ENCODE measurements around the gene NXNL1.

The NXNL1 gene

DNA sequence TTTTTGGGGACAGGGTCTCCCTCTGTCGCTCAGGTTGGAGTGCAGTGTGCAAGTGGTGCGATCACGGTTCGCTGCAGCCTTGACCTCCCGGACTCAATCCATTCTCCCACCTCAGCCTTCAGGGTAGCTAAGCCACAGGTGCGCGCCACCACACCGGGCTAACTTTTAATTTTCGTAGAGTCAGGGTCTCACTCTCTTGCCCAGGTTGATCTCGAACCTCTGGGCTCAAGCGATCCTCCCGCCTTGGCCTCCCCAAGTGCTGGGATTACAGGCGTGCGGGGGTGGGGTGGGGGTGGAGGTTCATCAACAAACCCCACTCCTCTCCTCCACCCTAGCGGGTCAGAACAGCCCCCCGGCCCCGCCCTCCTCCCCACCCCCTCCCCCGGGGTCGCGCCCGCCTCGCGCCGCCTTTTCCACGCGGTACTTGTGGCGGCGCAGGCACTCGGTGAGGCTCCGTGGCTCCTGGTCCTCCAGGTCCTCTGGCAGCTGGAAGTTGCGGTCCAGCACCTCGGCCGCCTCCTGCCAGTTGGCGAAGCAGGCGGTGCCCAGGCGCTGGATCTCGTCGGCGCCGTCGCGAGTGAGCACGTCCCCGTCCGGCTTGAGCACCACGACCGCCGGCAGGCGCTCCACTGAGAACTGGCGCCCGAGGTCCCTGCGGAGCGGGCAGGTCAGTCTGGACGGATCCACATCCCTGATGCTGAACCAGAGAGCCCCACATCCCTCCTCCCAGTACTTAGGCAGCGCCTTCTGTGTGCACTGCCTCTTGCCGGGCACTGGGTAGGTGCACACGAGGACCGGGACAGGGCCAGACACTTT is 5.2 kb downstream of the NXNL1 start:
- DNase-seq (ENCODE audit: low read depth) = no peak

DNA sequence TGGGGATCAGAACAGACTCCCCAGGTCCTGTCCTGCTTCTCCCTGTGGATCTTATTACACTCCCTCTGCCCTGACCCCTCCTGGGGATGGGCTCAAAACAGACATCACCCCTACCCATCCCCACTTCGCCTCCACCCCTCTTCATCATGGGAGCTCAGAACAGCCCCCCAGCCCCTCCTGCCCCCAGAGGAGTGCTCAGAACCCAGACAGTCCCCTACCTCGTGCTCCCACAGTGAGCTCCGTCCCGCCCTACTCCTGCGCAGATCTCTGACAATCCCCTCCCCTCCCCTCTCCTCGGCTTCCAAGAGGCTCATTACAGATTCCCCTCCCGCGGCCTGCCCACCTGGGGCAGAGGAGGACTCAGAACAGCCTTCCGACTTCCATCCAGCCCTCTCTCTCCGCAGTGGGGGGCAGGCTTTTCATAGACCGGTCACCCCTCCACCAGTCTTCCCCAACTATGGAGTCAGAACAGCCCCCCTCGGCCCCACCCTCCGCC is 6.1 kb downstream of the NXNL1 start:
- DNase-seq (ENCODE audit: low read depth) = no peak

DNA sequence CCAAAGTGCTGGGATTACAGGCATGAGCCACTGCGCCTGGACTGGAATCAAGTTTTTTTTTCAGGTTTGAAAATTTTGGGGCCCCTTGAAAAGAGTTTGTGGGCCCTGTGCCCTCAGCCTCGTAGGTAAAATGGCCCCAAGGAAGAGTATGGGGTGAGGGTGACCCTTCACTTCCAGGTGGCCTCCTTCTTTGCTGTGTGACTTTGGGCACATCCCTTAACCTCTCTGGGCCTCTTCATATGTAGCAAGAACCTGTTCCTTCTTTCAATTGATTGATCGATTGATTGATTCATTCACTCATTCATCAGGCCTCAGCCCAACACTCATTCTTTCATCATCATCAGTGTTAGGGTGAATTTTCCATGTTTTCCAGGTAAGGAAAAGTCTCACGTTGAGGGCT is 8.9 kb downstream of the NXNL1 start:
- no peak for DNase-seq (ENCODE audit: low read depth)

DNA sequence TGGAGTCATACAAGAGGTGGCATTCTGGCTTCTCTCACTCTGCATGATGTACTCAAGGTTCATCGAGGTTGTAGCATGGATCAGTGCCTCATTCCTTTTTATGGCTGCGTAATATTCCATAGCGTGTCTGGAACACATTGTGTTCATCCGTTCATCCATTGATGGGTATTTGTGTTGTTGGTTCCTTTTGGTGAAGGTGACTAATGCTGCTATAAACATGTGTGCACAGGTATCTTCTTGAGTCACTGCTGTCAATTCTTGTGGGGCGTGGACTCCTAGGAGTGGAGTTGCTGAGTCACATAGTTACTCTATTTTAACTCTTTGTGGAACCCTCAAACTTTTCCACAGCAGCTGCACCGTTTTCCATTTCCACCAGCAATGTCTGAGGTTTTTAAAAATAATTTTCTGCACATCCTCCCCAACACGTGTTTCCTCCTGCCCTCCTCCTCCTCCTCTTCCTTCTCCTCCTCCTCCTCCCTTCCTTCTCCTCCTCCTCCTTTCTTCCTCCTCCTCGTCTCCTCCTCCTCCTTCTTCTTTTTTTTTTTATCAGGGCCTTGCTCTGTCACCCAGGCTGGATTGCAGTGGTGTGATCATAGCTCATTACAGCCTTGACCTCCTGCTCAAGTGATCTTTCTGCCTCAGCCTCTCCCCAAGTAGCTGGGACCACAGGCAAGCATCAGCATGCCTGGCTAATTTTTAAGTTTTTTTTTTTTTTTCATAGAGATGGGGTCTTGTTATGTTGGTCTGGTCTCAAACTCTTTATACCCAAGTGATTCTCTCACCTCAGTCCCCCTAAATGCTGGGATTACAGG is 10.3 kb downstream of the NXNL1 start:
- DNase-seq (ENCODE audit: low read depth) = no peak

DNA sequence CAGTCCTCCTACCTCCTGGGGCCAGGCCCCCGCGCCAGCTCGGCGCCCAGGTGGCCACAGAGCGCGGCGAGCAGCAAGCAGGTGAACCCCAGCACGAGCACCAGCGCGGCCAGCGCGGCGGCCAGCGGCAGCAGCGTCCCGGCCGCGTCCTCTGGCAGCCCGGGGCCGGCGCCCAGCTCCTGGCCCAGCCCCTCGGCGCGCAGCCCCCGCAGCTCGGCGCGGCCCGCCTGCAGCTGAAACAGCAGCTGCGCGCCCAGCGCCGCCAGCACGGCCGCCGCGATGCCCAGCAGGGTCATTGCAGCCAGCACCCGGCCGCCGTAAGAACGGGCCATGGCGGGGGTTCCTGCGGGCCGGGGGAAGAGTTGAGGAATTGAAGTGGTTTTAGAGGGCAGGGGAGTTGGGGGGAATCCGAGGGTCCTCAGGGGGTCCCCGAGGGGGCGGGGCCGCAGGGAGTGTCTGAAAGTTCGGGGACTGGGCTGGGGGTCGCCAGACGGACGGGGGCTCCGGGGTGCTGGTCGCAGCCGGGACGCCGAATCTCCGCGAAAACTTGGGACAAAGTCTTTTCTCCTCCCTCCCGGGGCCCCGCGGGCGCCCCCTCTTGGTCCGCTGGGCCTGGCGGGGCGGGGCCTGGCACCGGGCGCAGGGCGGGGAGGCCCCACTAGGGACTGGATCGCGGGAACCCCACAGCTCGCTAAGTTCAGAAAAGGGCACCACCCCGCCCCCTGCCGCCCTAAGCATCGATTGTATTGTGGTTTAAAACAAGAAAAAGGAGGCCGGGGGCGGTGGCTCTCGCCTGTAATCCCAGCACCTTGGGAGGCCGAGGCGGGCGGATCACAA is 12.4 kb downstream of the NXNL1 start, which contains the start of gene TMEM221:
TSS of gene TMEM221 (minus strand) at position 538 of the 837 bp plus-strand sequence. CDS start at position 332, 206 bp downstream.
- peak; percentile 19 for DNase-seq (ENCODE audit: low read depth)

DNA sequence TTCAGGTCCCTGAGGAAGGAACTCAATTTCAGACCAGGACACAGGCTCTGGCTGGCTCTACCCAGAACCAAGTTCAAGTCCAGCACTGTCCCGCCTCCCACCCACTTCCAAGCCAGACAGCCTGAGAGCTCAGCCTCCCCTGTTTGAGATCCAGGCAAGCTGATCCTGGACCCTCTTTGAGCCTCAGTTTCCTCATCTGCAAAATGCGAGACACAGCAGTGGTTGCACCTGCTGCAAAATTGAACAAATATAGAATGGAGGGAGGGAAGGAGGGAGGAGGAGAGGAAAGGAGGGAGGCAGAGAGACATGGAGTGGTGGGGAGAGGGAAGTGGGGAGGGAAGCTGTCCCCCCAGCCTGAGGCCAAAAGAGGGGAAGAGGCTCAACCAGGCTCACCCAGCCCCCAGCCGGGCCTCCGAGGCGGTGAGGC is 13.0 kb downstream of the NXNL1 start:
- DNase-seq (ENCODE audit: low read depth) = no peak

DNA sequence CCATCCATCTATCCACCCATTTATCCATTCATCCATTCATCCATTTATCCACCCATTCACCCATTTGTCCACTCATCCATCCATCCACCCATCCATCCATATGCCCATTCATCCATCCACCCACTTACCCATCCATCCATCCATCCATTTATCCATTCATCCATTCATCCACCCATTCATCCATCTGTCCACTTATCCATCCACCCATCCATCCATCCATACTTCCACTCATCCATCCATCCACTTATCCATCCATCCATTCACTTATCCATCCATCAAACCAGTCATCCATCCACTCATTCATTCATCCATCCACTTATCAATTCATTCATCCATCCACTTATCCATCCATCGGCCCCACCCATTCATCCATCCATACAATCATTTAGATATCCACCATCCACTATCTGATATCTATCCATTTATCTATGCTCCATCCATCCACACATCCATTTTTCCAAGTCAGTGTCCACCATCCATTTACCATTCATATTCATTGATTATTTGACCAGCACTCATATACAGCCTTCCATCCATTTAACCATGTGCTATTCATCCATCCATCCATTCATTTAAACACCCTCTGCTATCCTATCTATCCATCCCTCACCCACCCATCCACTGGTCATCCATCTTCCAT is 15.1 kb downstream of the NXNL1 start:
- no peak for DNase-seq (ENCODE audit: low read depth)

DNA sequence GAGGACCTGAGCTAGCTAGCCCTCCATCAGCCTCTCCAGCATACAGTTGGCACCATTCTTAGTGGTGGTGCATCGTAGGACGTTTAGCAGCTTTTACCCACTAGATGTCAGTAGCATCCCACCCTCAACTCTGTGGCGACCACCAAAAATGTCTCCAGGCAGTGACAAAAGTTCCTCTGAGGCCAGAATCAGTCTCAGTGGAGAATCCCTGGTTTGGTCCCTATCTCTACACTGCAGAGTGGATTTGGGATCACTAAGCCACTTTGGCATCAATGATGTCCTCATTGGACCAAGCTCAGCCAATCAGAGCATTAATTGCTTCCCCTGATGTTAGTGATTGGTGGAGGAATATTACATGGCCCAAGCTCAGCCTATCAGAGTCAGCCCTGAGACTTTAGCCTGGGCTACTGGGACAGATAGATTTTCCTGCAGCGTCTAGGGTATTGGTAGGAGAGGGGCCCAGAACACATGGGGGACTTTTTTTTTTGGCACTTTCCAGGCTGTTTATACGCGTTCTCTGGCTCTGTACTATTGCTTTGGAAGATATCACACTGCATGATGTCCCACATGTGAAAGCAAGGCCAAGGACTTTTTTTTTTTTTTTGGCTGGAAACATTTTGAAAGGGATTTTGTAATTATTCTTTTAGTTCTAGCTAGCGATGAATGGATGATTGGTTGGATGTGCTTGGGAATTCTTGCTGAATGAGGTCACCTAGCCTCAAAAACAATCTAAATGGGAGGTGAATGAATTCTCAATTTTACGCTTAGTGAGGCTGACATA is 19.3 kb downstream of the NXNL1 start:
- no peak for DNase-seq (ENCODE audit: low read depth)

DNA sequence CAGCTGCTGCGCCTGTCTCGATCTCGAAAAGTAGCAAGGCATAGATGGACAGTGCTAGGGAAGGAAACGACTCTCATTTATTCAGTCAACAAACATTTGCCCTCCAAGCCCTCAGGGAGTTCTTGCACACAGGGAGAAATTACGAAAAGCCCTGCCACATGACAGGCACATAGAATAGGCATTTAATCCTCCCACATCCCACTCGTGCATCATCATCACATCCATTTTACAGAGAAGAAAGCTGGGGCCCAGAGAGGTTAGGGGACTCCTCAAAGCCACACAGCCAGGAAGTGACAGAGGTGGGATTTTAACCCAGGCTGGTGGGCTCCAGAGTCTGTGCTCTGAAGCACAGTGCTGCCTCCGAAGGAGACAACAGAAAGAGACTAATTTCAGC is 23.9 kb downstream of the NXNL1 start:
- DNase-seq (ENCODE audit: low read depth) = no peak

DNA sequence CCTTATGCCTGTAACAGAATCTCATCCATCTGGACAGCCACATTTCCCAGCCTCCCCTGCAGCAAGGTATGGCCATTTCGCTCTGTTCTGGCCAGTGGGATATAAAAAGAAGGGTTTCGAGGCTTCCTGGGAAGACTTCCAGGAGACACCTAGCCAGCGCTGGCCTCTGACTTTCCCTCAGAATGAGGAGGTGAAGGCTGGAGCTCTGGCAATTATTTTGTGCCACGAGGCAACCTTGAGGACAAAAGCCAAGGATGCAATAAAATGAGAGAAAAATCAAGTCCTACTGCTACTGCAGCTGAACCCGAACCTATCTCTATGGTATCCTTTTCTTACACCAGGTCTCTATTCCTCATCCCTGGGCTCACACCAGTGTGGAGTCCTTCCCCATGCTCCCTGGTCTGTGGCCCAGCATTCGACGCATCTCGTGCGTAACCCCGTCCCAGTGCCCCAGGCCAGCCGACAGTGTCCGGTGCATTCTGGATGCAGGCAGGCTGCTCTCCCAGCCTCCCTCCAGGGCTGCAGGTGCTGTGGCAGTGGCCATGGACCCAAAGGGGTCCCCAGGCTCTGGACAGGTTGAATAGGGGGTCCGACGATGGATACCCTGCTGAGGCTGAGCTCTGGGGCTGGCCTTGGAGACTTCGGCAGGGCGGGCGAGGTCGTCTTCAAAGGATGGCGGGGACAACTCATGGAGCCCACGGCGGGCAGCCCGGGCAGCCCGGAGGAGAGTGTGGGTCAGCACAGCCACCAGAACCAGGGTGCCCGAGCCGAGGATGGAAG is 24.4 kb downstream of the NXNL1 start:
- no peak for DNase-seq (ENCODE audit: low read depth)

DNA sequence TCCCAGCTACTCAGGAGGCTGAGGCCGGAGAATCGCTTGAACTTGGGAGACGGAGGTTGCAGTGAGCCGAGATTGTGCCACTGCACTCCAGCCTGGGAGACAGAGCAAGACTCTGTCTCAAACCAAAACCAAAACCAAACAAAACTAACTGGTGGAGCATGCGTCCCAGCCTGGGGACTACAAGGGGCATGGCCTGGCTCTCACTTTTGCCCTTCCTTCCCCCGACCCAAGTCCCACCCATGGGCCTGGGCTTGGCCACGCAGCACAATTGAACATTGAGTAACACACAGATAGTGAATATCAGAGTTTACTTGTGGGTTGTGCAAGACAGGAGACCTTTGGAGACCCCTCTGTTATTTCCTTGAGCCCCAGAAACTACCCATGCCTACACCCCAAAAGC is 25.5 kb downstream of the NXNL1 start:
- no peak for DNase-seq (ENCODE audit: low read depth)

DNA sequence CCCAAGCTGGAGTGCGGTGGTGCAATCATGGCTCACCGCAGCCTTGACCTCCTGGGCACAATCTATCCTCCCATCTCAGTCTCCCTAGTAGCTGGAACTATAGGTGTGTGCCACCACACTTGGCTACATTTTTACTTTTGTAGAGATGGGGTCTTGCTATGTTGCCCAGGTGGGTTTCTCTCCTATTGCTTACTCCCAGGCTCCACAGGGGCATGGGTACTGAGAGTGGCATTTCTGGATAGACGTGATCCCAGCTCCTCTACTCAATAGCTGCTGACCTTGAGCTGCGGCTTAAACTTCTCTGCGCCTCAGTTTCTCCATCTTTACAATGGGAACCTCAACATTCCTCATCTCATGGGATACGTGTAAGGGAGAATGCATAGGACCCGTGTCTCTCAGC is 29.3 kb downstream of the NXNL1 start:
- DNase-seq (ENCODE audit: low read depth) = no peak

DNA sequence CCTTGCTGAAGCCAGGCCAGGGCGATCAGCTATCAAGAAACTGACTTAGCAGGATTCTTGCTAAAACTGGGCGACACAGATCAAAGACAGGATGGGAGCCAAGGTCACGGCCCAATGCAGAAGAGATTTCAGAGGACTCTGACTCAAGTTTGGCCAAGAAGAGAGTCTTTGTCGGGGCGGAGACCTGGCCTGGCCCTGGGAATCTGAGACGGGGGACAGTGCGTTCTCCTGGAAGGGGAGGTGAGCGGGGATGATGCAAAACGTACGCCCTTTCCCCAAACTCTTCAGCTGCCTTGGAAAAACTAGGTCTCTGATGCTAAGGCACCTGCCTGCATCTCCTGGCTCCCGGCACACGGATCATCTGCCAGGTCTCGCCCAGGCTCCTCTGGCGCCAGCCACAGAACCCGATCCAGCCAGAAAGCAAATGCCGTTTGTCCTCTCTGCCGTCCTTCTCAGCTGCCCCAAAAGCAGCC is 31.0 kb downstream of the NXNL1 start:
- no peak for DNase-seq (ENCODE audit: low read depth)

DNA sequence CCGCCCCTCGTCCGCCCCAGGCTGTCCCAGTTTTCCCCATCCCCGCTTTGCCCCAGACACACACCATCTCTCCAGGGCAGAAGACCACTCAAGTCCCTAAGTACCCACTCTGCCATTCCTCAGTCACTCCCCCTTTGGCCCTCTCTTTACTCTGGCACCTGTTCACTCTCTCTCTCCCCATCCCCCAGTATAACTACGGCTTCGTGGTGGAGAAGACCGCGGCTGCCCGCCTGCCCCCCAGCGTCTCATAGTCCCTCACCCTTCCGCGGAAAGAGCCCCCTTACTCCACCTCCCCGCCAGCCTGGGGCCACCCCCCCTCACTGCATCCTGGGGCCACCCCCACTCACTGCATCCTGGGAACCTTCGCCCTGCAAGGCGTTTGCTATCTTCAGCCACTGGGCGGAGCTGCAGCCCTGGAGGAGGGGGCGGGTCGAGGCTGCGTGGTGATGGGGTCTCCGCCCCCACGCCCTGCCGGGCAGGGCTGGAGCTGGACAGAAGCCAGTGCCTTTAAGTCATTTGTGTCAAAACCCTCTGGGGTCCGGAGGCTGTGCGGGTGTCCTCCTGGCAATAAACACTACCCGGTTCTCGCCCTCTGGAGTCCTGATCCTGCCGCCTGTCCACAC is 35.9 kb downstream of the NXNL1 start:
- DNase-seq (ENCODE audit: low read depth) = no peak

DNA sequence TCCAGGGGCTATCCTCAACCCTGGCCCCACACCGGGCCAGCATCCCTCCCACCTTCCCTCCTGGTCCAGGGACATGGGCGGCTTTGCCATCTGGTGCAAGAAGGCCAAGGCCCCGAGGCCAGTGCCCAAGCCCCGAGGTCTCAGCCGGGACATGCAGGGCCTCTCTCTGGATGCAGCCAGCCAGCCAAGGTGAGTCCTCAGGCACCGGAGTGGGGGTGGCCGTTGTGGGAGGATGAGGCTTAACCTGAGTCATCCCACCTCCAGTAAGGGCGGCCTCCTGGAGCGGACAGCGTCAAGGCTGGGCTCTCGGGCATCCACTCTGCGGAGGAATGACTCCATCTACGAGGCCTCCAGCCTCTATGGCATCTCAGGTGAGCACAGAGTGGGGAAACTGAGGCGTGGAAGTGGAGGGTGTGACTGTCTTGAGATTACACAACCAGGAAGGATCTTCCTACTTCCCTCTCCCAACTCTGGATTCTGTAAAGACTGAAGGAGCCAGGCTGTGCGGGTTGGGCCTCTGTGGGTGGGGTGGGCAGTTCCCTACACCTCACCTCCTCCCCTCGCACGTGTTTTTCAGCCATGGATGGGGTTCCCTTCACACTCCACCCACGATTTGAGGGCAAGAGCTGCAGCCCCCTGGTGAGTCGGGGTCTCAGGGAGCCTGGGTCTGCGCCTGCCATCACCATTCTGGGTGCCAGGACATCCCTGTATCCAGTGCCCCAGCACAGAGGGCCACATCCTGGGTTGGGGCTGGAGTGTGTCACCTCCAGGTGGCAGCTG is 37.1 kb downstream of the NXNL1 start:
- no peak for DNase-seq (ENCODE audit: low read depth)

DNA sequence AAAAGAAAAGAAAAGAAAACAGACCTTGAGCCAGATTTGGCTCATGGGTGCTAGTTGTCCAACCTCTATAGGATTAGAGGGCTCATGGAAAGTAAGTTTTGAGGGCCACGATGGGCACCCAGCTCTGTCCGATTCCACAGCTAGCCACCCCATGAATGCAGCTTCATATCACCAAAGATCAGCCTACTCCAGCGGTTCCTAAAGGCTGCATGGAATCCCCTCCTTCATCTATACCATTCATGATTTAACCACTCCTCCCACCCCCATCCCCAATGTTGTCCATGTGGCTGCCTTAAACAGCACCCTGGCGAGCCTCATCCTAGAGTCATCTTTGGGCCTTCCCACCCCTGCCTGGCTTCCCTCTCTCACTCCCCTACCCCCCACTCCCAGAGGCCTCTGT is 38.8 kb downstream of the NXNL1 start:
- no peak for DNase-seq (ENCODE audit: low read depth)

DNA sequence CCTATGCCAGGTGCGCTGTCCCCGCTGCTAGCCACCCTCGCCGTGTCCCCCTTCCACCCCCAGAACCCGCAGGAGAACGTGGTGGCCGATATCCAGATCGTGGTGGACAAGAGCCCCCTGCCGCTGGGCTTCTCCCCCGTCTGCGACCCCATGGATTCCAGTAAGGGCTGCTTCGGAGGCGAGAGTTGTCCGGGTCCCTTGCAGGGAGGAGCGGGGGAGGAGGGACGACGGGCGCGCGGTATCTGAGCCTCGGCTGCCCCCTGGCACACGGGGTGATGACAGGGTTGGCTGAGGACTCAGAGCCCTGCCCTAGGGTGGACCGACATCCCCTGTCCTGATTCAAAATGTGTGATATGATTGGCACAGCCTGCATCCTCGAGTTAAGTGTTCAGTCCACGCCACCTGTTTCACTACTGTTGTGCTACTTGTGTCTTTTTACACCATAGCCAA is 40.2 kb downstream of the NXNL1 start:
- DNase-seq (ENCODE audit: low read depth) = no peak

DNA sequence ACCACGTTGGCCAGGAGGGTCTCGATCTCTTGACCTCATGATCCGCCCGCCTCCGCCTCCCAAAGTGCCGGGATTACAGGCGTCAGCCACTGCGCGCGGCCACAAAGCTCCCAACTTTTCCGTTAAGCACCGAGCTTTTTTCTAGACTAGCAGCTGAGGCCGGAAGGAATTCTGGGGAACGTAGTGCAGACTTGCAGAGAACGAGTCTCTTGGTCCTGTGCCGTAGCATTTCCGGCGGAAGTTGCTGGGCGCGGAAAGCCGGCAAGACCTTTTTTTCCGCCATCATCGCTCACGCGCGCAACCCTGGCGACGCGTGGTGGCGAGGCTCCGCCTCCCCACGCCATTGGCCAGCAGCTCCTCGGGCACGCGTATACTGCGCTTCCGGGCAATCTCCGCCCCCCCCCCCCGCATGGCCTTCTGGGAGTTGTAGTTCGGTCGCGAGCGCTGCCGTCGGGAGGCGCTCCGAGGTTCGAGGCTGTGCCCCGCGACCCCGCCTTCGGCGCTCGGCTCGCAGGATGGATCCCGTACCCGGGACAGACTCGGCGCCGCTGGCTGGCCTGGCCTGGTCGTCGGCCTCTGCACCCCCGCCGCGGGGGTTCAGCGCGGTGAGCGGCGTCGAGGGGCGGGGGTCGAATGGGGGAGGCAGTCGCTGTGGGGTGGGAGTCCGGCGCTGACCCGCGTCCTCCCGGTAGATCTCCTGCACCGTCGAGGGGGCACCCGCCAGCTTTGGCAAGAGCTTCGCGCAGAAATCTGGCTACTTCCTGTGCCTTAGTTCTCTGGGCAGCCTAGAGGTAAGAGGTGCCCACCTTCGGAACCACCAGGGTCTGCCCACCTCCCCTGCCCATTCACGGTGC is 40.9 kb downstream of the NXNL1 start, which contains the start of gene MVB12A:
TSS of gene MVB12A (plus strand) at position 427 of the 854 bp plus-strand sequence. CDS start at position 516, 89 bp downstream.
- DNase-seq (ENCODE audit: low read depth) = peak; percentile 91

Measured in activated gamma-delta T cell treated with anti-CD3 and anti-CD28 coated beads, Interleukin-2, amount 50 U/mL, for 16 hours (primary cell).